HG03521 (cell line): Measurements from ENCODE around the gene NPTN.

Experiments used
- ATAC-seq: cut with Tn5 transposase; IDR thresholded peaks from one replicate; pipeline ENCODE4 v1.9.1; 2021; ENCODE audit warnings: mild to moderate bottlenecking, moderate library complexity; ENCODE audit not compliant: unreplicated experiment

The NPTN gene

DNA sequence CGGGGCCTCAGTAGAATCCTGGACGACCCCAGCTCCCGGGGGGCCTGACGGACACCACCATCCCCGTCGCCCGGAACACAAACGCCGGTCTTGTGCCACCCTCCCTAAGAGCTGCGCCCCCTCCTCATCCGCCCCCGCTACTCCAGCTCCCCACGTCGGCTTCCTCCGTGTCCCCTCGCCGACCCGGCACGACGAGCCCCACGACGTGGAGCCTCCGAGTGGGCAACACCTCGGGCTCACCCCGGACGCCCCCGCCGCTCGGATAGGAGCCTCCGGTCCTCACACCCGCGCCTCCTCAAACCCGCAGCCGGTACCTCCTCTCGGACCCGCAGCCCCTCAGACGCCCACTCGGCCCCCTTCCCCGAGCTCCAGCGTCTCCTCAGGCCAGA lies 525 bp downstream of the NPTN start:
- peak; percentile 1 for ATAC-seq

DNA sequence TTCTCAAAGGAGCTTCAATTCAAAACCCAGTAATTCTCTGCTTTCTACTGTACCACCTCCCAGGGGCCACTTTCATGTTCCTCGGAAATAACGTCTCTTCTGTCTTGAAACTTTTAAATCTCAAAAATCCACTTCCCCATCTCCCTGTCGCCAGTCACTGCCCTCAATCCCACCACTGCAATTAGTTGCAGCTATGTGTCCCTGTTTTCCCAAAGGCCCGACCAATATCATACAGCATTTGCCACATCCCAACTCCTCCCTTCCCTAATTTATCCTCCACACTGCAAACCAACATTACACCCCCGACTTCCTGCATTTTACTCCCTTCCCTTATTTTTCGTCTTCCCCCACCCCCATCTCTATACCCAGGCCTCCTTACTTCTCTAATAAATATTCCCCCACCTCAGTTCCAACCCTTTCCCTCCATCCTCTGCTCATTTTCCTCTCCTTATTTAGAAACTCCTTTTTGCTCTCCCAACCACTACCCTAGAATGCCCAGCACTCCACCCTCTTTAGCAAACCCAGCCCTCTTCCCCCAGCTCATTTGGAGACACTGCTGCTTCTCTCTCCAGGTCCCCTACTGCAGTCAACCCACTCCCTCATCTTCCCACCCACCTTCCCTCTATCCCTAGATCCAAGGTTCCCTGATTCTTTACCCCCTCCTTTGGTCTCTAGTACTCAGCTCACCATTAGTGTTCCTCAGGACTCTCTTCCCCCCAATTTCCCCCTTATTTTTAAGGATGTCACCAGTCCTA lies 1.1 kb downstream of the NPTN start:
- ATAC-seq = no peak

GRCh38 chr15:73630921-73631362 lies 2.2 kb downstream of the NPTN start:
- ATAC-seq = no peak

GRCh38 chr15:73629798-73630429 lies 3.3 kb downstream of the NPTN start:
- ATAC-seq = no peak

DNA sequence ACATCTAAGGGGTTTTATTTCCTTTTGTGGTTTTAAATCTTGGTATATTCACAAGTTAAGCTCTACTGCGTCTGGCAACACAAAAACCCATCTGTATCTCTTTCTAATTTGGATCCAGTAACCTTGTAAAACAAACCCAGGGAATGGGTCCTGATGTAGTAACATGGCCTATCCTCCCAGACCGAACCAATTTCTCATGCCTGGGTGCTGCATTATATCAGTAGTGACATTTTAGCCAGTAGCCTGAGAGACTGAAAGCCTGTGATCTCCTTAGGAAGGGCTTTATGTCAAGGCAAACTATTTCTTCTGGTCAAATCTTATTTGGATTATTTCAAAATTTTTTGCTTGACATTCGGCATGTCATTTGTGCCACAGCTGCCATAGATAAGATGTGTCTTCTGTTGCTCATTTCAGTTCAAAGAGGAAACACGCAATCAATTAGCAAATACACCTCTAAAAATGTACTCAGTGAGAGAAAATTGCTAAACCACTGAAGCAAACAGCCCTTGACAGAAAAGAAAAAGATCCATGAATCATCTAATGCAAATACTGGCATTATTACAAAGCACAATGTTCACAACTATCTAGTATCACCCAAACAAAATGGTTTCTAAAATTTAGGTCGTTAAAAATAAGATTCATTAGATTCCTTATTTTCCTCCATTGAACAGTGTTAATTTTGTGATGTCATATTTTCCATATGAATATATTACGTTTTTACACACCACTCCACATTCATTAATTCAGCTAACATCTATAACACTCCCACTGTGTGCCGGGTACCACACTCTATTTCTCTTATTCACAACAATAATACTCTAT lies 4.0 kb downstream of the NPTN start:
- no peak for ATAC-seq

- ATAC-seq = no peak
These were observed 5.1 kb downstream of the NPTN start for GRCh38 chr15:73628102-73628501.

DNA sequence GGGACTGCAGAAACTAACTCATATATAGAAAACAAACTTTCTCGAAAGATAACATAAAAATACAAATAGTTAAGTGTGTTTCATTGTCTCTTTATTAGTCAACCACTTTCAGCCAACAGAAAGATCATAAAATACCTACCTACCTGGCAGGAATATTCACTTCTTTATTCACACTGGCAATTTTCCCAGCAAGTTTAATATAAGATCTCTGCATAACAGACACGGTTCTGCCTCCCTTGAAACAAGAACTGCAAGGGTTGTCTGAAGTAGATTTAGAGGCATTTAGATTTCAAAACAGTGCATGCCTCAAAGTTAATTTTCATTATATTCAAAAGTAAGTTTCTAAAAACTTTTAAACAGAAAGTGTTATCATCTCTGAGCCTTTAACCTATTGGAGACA lies 7.1 kb downstream of the NPTN start:
- no peak for ATAC-seq

- no peak for ATAC-seq
These were observed 8.7 kb downstream of the NPTN start for GRCh38 chr15:73624530-73624929.

DNA sequence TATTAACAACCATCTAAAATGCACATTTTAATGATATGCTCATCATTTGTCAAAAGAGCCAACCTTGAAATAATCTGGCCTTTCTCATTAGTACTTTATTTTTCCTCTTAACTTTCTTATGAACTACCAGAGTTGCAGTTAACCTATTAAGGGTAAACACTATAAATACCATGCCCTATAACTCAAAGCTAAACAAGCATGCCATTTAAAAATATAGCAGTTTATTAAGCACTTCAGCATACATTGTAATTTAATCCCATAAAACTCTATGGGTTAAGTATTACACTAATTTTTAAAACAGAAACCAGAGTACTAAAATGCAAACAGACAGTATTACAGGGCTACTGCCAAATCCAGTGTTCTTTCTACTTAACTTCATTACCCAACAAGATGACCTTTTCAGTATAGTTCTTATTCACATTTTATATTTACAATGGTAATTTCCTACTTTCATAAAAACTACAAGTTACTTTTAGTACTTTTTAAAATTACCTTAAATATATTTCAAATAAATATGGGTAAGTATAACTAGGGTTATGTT lies 11.8 kb downstream of the NPTN start:
- ATAC-seq = no peak

GRCh38 chr15:73620078-73620477 lies 13.1 kb downstream of the NPTN start:
- ATAC-seq = no peak

GRCh38 chr15:73617913-73618312 lies 15.3 kb downstream of the NPTN start:
- no peak for ATAC-seq

- no peak for ATAC-seq
These were observed 15.8 kb downstream of the NPTN start for GRCh38 chr15:73617301-73617831.

GRCh38 chr15:73608941-73609340 lies 24.2 kb downstream of the NPTN start:
- ATAC-seq = no peak

DNA sequence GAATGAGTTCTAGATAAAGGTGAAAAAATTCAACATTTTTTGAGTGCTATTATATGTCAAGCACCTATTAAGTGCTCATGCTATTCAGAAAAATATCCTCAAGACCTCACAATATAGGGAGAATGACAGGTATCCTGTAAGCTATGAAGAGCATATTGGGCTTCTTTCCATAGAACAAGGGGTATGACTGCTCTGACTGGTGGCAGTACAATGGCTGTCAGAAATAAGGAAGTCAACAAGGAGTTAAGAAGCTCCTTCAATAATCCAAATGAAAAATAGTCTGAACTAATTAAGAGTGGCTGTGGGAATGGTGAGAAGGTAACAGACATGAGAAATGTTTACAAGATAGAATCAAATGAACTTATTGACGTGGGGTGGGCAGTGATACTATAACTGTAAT lies 24.7 kb downstream of the NPTN start:
- no peak for ATAC-seq

DNA sequence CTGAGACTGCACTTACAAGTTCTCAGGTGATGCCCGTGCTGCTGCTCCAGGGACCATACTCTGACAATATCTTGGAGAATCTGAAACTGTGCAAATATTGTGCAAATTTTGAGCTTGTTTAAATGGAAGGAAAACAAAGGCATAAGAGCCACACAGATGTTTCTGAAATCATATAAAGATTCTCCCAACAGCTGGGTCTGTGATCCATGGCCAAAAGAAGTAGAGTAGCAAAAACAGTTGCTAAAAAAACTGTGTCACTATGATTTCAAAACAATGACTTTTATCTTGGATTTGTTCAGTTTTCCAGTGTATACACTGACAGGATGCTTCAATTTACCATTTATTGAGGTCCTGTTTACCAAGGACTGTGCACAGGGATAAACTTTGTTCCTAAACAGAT lies 25.3 kb downstream of the NPTN start:
- no peak for ATAC-seq

GRCh38 chr15:73607405-73607804 lies 25.8 kb downstream of the NPTN start:
- ATAC-seq = no peak

DNA sequence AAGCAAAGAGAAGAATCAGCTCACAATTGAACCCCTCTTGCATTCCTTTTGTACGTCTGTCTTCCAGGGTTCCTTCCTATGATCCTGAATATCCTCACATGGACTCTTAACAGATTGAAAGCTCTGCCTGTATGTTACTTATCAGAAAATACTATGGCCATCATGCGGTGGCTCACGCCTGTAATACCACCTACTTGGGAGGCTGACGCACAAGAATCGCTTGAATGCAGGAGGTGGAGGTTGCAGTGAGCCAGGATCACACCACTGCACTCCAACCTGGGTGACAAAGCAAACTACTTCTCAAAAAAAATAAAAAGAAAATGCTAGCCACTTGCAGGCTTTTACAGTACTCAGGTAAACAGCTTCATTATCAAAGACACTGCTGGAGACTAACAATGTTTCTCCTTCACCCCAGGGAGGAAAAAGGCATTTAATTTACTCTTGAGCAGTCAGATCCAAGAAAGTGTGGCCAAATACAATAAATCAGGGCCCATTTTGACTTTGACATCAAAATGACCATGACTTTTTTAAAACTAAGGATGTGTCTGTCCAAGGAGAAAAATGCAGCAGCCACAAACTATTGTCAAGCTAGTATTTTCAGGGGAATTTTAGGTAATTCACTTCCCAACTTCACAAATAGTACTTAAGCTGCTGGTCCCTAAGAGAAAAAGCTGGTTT lies 27.3 kb downstream of the NPTN start:
- ATAC-seq = no peak

- ATAC-seq = no peak
These were observed 28.7 kb downstream of the NPTN start for GRCh38 chr15:73604477-73604876.

DNA sequence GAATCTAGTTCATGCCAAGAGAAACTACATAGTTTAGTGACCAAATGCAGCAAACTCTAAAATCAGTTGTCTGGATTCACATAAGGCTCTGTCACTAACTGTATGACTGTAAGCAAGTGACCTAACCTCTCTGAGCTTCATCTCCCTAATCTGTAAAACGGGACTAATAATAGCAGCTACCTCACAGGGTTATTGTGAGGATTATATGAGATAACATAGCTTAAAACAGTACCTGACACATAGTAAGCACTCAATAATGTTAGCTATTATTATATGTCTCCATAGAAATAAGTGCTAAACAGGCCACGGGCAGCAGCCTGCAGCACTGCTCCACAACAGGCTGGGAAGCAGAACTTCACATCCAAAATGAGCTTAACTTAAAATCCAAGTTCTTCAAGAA lies 30.2 kb downstream of the NPTN start:
- no peak for ATAC-seq

DNA sequence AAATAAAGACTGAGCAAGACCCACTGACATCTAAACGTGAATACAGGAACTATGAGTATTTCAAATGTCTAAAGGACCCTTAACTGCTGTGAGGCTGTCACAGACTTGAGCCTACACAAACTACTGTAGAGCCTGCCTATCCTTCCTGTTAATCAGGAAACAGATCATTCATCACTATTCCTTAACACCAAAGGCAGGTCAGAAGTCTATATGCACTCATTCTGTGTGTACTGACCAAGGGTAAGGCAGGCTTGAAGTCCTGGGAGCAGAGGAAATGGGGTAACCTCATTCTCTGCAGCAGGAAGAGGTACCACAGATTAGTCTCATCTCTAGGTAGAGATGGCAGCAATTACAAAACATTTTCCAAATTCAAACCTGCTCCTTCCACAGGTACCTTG lies 30.7 kb downstream of the NPTN start:
- no peak for ATAC-seq
